Gastroesophageal sphincter (tissue), 3 donors: ENCODE results near the gene APBA2.

ENCODE experiments used
- CTCF ChIP-seq, 4 experiments: fragments of 200-600 bp in 2 of 4; fragments of 450-650 bp in 2 of 4; sonication (generic) in 1 of 4; IDR thresholded peaks; one replicate each; pipeline ENCODE4 v1.5.1; 2017 to 2019; ENCODE audit warnings: antibody characterized with exemption in 4 of 4, mild to moderate bottlenecking in 2 of 4, moderate library complexity in 2 of 4
- EP300 ChIP-seq: sonication (generic); formaldehyde crosslinking; IDR thresholded peaks from one replicate; pipeline ENCODE4 v1.6.1; 2017; ENCODE audit warnings: antibody characterized with exemption, mild to moderate bottlenecking
- POLR2A ChIP-seq, 2 donors: fragments of 450-650 bp; IDR thresholded peaks; one replicate each; pipeline ENCODE4 v1.6.1; 2017; ENCODE audit warnings: antibody characterized with exemption in 2 of 2, mild to moderate bottlenecking in 2 of 2, moderate library complexity in 1 of 2
- POLR2AphosphoS5 ChIP-seq: sonication (generic); formaldehyde crosslinking; IDR thresholded peaks from one replicate; pipeline ENCODE4 v1.6.1; 2017; ENCODE audit warnings: antibody characterized with exemption

GRCh38 chr15:29035336-29036285, 149.8 kb downstream of the APBA2 start:
- TF ChIP-seq CTCF (IDR thresholded peaks at IDR 0.05) (no peak), POLR2A (IDR thresholded peaks at IDR 0.05) (no peak), POLR2AphosphoS5 (no peak), EP300 (no peak)
